Kidney (tissue), 14 donors: ENCODE measurements around the gene RPRD1B. TPM values are rescaled to one million over a fixed set of nuclear protein-coding genes. Genes with fewer than 3 reads are reported as not detected.
"Not testable (repeated sequence)": the region's sequence is repeated elsewhere in the genome, so short reads cannot be mapped to it uniquely, and the experiment has no call there.

Experiments used
- DNase-seq, 5 donors: peaks; one replicate each; pipeline ENCODE4 v3.0.0-alpha.2; 2013 to 2020
- FAIRE-seq: peaks from 2 replicates; lab custom pipeline; 2012; peaks lifted over from hg19 to GRCh38; lab: Jason Lieb, UNC
- H3K27ac ChIP-seq, 2 donors: one replicate each; pipeline ENCODE4 v1.7.0; 2013; ENCODE audit warnings: low read depth in 2 of 2, low read length in 2 of 2, inconsistent platforms in 1 of 2
- H3K27me3 ChIP-seq: one replicate; pipeline ENCODE4 v1.7.1; 2013; ENCODE audit warnings: low read length, inconsistent platforms; ENCODE audit not compliant: control insufficient read depth, insufficient read depth
- H3K36me3 ChIP-seq, 3 donors: one replicate each; pipeline versions ENCODE4 v1.7.0 to v1.7.1; 2013; ENCODE audit warnings: low read length in 3 of 3, control low read depth in 1 of 3, inconsistent platforms in 1 of 3; ENCODE audit not compliant: insufficient read depth in 3 of 3, control insufficient read depth in 2 of 3
- H3K4me1 ChIP-seq, 3 donors: one replicate each; pipeline versions ENCODE4 v1.7.0 to v1.7.1; 2013; ENCODE audit warnings: low read length in 3 of 3, inconsistent platforms in 1 of 3, low read depth in 1 of 3; ENCODE audit not compliant: control insufficient read depth in 2 of 3, insufficient read depth in 2 of 3
- H3K4me3 ChIP-seq, 3 donors: one replicate each; pipeline versions ENCODE4 v1.7.0 to v1.8.1; 2013; ENCODE audit warnings: low read length in 3 of 3, control low read depth in 1 of 3, inconsistent platforms in 1 of 3
- H3K9ac ChIP-seq, 3 donors: one replicate each; pipeline versions ENCODE4 v1.7.0 to v1.7.1; 2013; ENCODE audit warnings: low read length in 3 of 3, control low read depth in 1 of 3, inconsistent platforms in 1 of 3
- H3K9me3 ChIP-seq, 3 donors: one replicate each; pipeline versions ENCODE4 v1.7.0 to v1.7.1; 2013; ENCODE audit warnings: low read length in 3 of 3, control low read depth in 1 of 3, inconsistent platforms in 1 of 3; ENCODE audit not compliant: control insufficient read depth in 2 of 3, insufficient read depth in 1 of 3
- CTCF ChIP-seq: IDR thresholded peaks from 3 replicates; pipeline ENCODE4 v1.5.1; 2012; ENCODE audit warnings: mild to moderate bottlenecking, moderate library complexity, borderline replicate concordance; ENCODE audit not compliant: insufficient read depth; ENCODE audit errors: extremely low read depth
- intact Hi-C: fragments of 100-400 bp; cut with DNase I; formaldehyde crosslinking; loops from one replicate; pipeline ENCODE4 v1.11.1; 2022
- polyA plus RNA-seq: library from polyadenylated mRNA; stranded (reverse); fragments of 350-450 nt; fragmentation: Illumina TruSeq; extraction: RNeasy Lipid Tissue Mini Kit (QIAGEN cat#74804); gene quantifications from one replicate; pipeline ENCODE4 v1.2.3, GENCODE V29; 2014; ENCODE audit warnings: low read depth, low replicate concordance; ENCODE audit not compliant: insufficient read depth
- total RNA-seq: library from RNA; stranded (reverse); fragmentation: NEBNext Ultra II Directional; extraction: Animal tissue kit (Norgen Biotek cat#: 25700); gene quantifications from one replicate; pipeline ENCODE4 v1.2.1, GENCODE V29; 2021
- donor health status: control.
- donor health status: control.
- donor health status: control.
- donor health status: control.
- donor health status: control.
- donor health status: DM: yes; HTN: yes; CAD: no.
- donor health status: Normal renal cell carcinoma (clear cell type).

Gene RPRD1B
- total and polyA plus RNA-seq, 2 donors from 2014 or later: 13.4 to 34.4 TPM

DNA sequence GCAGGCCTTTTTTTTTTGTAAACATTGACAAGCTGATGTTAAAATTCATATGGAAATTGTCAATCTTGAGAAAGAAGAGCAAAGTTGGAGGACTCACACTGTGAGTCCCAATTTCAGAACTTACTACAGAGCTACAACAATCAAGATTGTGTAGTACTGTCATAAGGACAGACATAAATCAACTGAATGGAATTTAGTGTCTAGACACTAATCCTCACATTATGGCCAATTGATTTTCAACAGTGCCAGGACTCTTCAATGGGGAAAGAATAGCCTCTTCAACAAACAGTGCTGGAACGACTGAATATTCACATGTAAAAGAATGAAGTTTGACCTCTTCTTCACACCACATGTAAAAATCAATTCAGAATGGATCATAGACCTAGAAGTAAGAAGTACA, 70.7 kb downstream of the RPRD1B start:
- no peak overlapping the region for H3K4me3 ChIP-seq
- DNase-seq: no peak
- peaks cover 3 to 6% (median 4%) of the 10 kb centered on the region in 3 donors for H3K4me1 ChIP-seq
- no peaks in the 10 kb centered on the region for H3K9me3 ChIP-seq
- no peak for FAIRE-seq
- H3K27me3 ChIP-seq: no peaks in the 10 kb centered on the region
- no peak overlapping the region for H3K27ac ChIP-seq
- no peaks in the 10 kb centered on the region for H3K36me3 ChIP-seq
- intact Hi-C loops: no loop called here
- no peak for TF ChIP-seq CTCF
- no peak overlapping the region for H3K9ac ChIP-seq

GRCh38 chr20:38106461-38106860, 72.9 kb downstream of the RPRD1B start:
- Histone ChIP-seq H3K27me3 (no peaks in the 10 kb centered on the region), H3K27ac (no peak overlapping the region), H3K36me3 (no peaks in the 10 kb centered on the region), H3K4me1 (peaks cover 3 to 19% (median 18%) of the 10 kb centered on the region in 3 donors), H3K9ac (no peak overlapping the region), H3K4me3 (no peak overlapping the region), H3K9me3 (no peaks in the 10 kb centered on the region)
- no peak for FAIRE-seq
- TF ChIP-seq CTCF: no peak
- no peak for DNase-seq
- intact Hi-C loops: no loop called here

GRCh38 chr20:38107386-38107785, 73.8 kb downstream of the RPRD1B start:
- H3K27ac ChIP-seq, H3K36me3 ChIP-seq, H3K4me3 ChIP-seq, FAIRE-seq, H3K27me3 ChIP-seq, H3K9ac ChIP-seq, intact Hi-C loops, DNase-seq, H3K9me3 ChIP-seq: not testable (repeated sequence)
- peaks cover 3 to 19% (median 18%) of the 10 kb centered on the region in 3 donors for H3K4me1 ChIP-seq

DNA sequence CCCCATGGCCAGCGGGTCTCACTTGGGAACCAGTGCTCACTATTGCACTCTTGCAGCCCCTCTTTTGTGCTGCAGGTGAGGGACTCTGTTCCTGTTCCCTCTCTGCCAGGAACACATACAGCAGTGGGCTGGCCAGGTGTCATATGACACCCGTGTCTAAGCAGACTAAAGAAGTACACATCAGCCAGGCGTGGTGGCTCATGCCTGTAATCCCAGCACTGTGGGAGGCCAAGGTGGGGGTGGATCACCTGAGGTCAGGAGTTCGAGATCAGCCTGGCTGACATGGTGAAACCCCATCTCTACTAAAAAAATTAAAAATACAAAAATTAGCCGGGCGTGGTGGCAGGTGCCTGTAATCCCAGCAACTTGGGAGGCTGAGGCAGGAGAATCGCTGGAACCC, 74.4 kb downstream of the RPRD1B start:
- H3K9ac ChIP-seq, H3K4me3 ChIP-seq, H3K9me3 ChIP-seq, DNase-seq, intact Hi-C loops, FAIRE-seq, H3K27ac ChIP-seq, H3K27me3 ChIP-seq, H3K36me3 ChIP-seq: not testable (repeated sequence)
- peaks cover 3 to 19% (median 18%) of the 10 kb centered on the region in 3 donors for H3K4me1 ChIP-seq
